Lower lobe of right lung (tissue), 2 donors: ENCODE data around the gene SMARCA5. TPM values are rescaled to one million over a fixed set of nuclear protein-coding genes. Genes with fewer than 3 reads are reported as not detected.

ENCODE experiments used
- ATAC-seq, 2 donors: fragments of 200-7000 bp; cut with Tn5 transposase; one replicate each; pipeline ENCODE4 v1.9.1; 2020 to 2022; ENCODE audit warnings: mild to moderate bottlenecking in 2 of 2, moderate library complexity in 2 of 2
- DNase-seq: peaks from one replicate; pipeline ENCODE4 v3.0.0-alpha.2; 2020
- H3K27ac ChIP-seq: fragments of 200-600 bp; one replicate; pipeline ENCODE4 v1.8.0; 2022
- H3K27me3 ChIP-seq: fragments of 200-600 bp; one replicate; pipeline ENCODE4 v1.8.0; 2022; ENCODE audit warnings: low read depth
- H3K36me3 ChIP-seq: fragments of 200-600 bp; one replicate; pipeline ENCODE4 v1.8.0; 2022; ENCODE audit warnings: mild to moderate bottlenecking
- H3K4me1 ChIP-seq: fragments of 200-600 bp; one replicate; pipeline ENCODE4 v1.8.0; 2022
- H3K4me3 ChIP-seq: fragments of 200-600 bp; one replicate; pipeline ENCODE4 v1.8.0; 2022; ENCODE audit warnings: mild to moderate bottlenecking
- H3K9me3 ChIP-seq: fragments of 200-600 bp; one replicate; pipeline ENCODE4 v1.8.0; 2022
- intact Hi-C: fragments of 100-400 bp; cut with DNase I; formaldehyde crosslinking; loops from one replicate; pipeline ENCODE4 v1.11.0; 2022
- total RNA-seq: library from RNA; stranded (reverse); fragmentation: NEBNext Ultra II Directional; extraction: Animal tissue kit (Norgen Biotek cat#: 25700); gene quantifications from one replicate; pipeline ENCODE4 v1.2.1, GENCODE V29; 2021
- TF ChIP-seq, protein P1 (sequence below): fragments of 200-600 bp; IDR thresholded peaks from one replicate; pipeline ENCODE4 v1.8.0; 2022; ENCODE audit warnings: antibody characterized with exemption, mild to moderate bottlenecking
- donor health status: DM: no; HTN: yes; CAD: no; lungs with severe emphysema.

SMARCA5 gene
- total RNA-seq, 1 donor from 2014 or later: 67.6 TPM

DNA sequence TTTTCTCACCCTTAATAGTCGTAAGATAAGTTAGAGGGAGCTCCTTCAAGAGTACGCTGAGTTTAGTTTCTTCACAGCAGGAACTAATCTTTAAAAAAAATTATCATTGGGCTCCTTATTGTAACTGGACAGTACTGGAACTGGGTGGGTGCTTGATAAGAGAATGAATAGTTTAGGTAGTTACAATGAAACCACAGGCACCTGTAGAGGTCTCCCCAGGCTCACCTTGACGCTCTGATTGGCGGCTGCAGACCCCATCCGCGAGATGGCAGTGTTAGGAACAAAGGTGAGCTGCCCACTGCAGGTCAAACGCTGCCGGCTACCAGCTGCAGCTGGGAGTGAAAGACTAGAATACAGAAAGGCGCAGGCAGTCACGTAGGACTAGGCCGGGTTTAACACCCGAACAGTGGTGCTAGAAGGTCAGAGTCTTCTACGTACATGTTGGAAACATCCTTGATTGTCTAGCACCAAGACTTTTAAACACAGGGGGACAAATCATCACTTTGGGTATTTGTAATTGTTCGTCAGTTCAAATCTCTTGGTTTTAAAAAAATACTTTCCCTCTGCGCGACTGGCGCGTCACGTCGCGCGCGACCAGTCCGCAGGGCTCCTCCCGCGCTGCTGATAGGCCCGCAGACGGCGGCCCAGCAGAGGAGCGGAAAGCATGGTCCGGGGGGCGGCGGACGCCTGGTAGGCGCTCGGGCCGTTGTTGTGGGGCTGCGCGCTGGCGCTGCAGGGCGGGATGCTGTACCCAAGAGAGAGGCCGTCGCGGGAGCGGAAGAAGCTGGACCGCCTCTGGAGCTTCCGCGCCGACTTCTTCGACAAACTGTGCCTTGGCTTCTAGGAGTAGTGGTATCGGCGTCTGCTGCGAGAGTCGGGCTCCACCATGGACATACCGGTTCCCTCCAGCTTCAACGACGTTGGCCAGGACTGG is 45.6 kb downstream of the SMARCA5 start:
- peak; percentile 79 for DNase-seq
- intact Hi-C loops: no loop called here
- TF ChIP-seq, protein P1, sequence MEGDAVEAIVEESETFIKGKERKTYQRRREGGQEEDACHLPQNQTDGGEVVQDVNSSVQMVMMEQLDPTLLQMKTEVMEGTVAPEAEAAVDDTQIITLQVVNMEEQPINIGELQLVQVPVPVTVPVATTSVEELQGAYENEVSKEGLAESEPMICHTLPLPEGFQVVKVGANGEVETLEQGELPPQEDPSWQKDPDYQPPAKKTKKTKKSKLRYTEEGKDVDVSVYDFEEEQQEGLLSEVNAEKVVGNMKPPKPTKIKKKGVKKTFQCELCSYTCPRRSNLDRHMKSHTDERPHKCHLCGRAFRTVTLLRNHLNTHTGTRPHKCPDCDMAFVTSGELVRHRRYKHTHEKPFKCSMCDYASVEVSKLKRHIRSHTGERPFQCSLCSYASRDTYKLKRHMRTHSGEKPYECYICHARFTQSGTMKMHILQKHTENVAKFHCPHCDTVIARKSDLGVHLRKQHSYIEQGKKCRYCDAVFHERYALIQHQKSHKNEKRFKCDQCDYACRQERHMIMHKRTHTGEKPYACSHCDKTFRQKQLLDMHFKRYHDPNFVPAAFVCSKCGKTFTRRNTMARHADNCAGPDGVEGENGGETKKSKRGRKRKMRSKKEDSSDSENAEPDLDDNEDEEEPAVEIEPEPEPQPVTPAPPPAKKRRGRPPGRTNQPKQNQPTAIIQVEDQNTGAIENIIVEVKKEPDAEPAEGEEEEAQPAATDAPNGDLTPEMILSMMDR: peak; percentile 49
- peak; percentile 91 to 94 for ATAC-seq
- Histone ChIP-seq H3K4me3 (peak overlapping the region; percentile 64), H3K4me1 (peaks cover 5% of the 10 kb centered on the region), H3K27me3 (no peaks in the 10 kb centered on the region), H3K36me3 (peaks cover 15% of the 10 kb centered on the region), H3K9me3 (no peaks in the 10 kb centered on the region), H3K27ac (peak overlapping the region; percentile 42)

DNA sequence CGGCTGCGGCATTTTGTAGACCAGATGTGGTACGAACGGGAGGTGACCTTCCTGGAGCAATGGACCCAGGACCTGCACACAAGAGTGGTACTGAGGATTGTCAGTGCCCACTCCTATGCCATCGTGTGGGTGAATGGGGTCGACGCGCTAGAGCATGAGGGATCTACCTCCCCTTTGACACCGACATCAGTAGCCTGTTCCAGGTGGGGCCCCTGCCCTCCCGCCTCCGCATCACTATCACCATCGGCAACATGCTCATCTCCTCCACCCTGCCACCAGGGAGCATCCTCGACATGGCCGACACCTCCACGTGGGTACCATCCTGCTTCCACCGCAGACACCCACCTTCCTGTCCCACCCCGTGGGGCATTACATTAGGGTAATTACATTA is 46.2 kb downstream of the SMARCA5 start:
- Histone ChIP-seq H3K36me3 (peaks cover 9% of the 10 kb centered on the region), H3K9me3 (no peaks in the 10 kb centered on the region), H3K4me1 (peaks cover 5% of the 10 kb centered on the region), H3K4me3 (peak overlapping the region; percentile 64), H3K27ac (peak overlapping the region; percentile 42), H3K27me3 (no peaks in the 10 kb centered on the region)
- intact Hi-C loops: no loop called here
- TF ChIP-seq, protein P1: no peak
- DNase-seq (no peak), ATAC-seq (peak; percentile 1 to 22)

DNA sequence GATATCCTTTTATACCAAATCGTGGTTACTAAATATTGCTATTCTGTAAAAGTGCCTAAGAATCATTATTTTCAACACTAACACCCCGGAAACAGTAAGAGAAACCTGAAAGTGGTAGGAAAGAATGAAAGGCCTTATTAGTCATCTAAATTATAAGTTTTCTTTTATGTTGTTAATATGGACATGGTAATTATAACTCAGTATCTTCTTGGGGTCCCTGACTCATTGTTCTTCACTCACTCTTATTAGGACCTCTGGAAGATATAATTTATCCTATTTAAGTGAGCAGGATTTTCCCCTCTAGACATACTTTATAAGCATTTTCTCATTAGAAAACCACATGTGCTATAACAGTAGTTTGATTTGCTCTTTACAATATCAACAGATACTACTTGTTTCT is 51.0 kb downstream of the SMARCA5 start:
- intact Hi-C loops: no loop called here

DNA sequence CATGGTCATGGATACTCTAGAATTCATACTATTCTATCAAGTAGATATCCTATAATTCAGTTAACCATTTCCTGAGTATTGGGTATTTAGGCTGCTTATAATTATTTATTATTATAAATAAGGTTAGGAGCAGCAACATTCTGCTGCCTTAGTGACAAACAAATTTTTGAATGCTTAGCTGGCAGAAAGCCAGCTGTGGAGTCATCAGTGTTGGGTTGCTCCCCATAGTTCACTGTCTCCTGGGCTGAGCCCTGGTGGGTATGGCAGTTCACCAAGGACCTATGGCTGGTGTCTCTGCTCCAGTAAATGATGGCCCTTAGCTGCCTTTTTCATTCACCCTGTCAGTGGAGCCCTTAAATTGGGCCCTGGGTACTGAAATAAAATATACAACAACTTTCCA is 61.8 kb downstream of the SMARCA5 start:
- TF ChIP-seq, protein P1: no peak
- no peak for DNase-seq
- Histone ChIP-seq H3K27ac (no peak overlapping the region), H3K4me1 (no peaks in the 10 kb centered on the region), H3K9me3 (no peaks in the 10 kb centered on the region), H3K27me3 (no peaks in the 10 kb centered on the region), H3K4me3 (no peak overlapping the region), H3K36me3 (peaks cover 4% of the 10 kb centered on the region)
- intact Hi-C loops: no loop called here
- ATAC-seq: no peak

More for the DNA sequence above, 51.0 kb downstream of the SMARCA5 start:
- H3K4me3 ChIP-seq: no peak overlapping the region
- TF ChIP-seq, protein P1: no peak
- H3K4me1 ChIP-seq: no peaks in the 10 kb centered on the region
- no peak overlapping the region for H3K27ac ChIP-seq
- H3K9me3 ChIP-seq: no peaks in the 10 kb centered on the region
- ATAC-seq (no peak), DNase-seq (no peak)
- no peaks in the 10 kb centered on the region for H3K27me3 ChIP-seq
- H3K36me3 ChIP-seq: no peaks in the 10 kb centered on the region

DNA sequence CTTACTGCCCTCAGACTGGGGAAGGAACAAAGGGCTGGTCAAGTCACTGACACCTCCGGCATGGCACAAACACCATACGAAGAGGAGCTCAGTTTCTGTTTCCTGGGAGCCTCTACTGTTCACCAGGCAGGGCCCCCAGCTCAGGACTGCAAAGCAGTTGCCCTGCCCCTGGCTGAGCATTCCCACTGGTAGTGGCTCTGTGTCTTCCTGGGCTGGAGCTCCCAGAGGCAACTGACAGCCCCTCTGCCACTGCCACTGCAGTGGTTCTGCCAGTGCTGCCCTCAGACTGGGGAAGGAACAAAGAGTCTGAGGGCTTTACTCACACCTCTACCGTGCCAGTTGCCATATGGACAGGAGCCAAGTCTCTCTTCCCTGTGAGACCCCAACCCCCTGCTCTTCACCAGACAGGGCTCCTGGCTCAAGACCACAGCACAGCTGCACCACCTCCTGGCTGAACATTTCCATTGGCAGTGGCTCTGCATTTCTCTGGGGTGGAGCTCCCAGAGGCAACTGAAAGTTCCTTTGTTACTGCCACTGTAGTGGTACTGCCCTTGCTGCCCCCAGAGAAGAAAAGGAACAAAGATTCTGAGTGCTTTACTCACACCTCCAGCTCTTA is 67.9 kb downstream of the SMARCA5 start:
- no peak overlapping the region for H3K4me3 ChIP-seq
- TF ChIP-seq, protein P1: no peak
- no peaks in the 10 kb centered on the region for H3K4me1 ChIP-seq
- intact Hi-C loops: no loop called here
- no peak for ATAC-seq
- H3K36me3 ChIP-seq: no peaks in the 10 kb centered on the region
- H3K27ac ChIP-seq: no peak overlapping the region
- peaks cover 9% of the 10 kb centered on the region for H3K9me3 ChIP-seq
- no peak for DNase-seq
- no peaks in the 10 kb centered on the region for H3K27me3 ChIP-seq
